ENCODE data around the gene DMBX1. TPM values are rescaled to one million over a fixed set of nuclear protein-coding genes. Genes with fewer than 3 reads are reported as not detected.
A peak's percentile ranks its signal among the peaks of the same experiment; 100 is the strongest.

The DMBX1 gene
- total and polyA plus RNA-seq, 9 of the 15 experiments (the other 6 are each of a cell fraction or from before 2014, with no cell fraction given) = 0.25 to 4.3 (median 1.0) TPM

DNA sequence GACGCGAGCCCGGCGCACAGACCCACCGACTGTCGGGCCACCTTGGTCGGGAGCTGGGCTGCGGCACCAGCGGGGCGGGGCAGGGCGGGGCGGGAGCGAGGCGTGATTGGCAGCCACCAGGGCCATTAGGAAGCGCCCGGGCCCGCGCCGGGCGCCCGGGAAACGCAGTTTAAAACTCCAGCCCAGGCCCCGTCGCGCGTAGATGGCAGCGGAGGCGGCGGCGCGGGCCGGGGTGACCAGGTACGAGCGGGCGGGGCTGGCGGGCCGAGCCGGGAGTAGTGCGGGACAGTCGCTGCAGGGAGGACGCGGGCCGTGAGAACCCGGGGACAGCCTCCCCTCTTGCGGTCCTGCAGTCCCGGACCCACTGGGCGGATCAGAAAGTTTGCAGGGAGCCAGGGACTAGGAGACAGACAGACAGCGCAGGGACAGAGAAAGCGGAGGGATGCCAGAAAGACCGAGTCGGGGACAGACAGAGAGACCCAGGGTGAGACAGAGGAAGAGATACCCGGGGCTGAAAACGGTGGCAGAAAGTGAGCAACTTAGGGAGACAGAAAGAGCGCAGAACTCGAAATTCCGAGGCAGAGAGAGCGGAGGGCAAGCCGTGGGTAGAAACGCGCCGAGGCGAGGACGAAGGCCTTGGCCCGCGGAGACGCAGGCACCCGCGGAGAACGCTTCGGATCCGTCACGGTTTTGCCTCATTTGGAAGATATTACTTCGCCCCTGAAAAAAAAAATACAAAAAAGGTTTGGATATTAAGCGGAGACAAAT, at the start of gene DMBX1 (continued):
- TF ChIP-seq, protein P1, sequence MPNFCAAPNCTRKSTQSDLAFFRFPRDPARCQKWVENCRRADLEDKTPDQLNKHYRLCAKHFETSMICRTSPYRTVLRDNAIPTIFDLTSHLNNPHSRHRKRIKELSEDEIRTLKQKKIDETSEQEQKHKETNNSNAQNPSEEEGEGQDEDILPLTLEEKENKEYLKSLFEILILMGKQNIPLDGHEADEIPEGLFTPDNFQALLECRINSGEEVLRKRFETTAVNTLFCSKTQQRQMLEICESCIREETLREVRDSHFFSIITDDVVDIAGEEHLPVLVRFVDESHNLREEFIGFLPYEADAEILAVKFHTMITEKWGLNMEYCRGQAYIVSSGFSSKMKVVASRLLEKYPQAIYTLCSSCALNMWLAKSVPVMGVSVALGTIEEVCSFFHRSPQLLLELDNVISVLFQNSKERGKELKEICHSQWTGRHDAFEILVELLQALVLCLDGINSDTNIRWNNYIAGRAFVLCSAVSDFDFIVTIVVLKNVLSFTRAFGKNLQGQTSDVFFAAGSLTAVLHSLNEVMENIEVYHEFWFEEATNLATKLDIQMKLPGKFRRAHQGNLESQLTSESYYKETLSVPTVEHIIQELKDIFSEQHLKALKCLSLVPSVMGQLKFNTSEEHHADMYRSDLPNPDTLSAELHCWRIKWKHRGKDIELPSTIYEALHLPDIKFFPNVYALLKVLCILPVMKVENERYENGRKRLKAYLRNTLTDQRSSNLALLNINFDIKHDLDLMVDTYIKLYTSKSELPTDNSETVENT (CRISPR knock-in tag; IDR thresholded peaks at IDR 0.05) = no peak
- TF ChIP-seq HOXB6 (CRISPR knock-in tag; IDR thresholded peaks at IDR 0.05; ENCODE audit: borderline replicate concordance) (no peak), HDAC1 (IDR thresholded peaks at IDR 0.05) (peak in 1 of 2 experiments; percentile 30; a peak in 1 of 4 replicates), ZNF347 (CRISPR knock-in tag; IDR thresholded peaks at IDR 0.05; ENCODE audit: low read depth) (no peak), ETV6 (IDR thresholded peaks at IDR 0.05; ENCODE audit: borderline replicate concordance in 1 of 2, low read depth in 2 of 2, low read length in 1 of 2) (no peak), ETV6 (CRISPR knock-in tag; IDR thresholded peaks at IDR 0.05; ENCODE audit: borderline replicate concordance) (no peak), POLR2G (IDR thresholded peaks at IDR 0.05; ENCODE audit: low read depth, low read length) (peak; percentile 82), IRF2 (CRISPR knock-in tag; IDR thresholded peaks at IDR 0.05) (no peak), ZNF764 (CRISPR knock-in tag; IDR thresholded peaks at IDR 0.05; ENCODE audit: low read depth) (no peak), TRIM24 (IDR thresholded peaks at IDR 0.05) (no peak), SMAD1 (IDR thresholded peaks at IDR 0.05; ENCODE audit: low read depth, low read length, partially characterized antibody) (no peak), MXI1 (IDR thresholded peaks at IDR 0.05; ENCODE audit: low read depth, low read length) (0 out of 2 replicates have a peak, but pooled peaks have one; percentile 6), TBP (optimal IDR thresholded peaks at IDR 0.05; ENCODE audit: low read depth, low read length) (peak; percentile 61), MCM7 (IDR thresholded peaks at IDR 0.05) (no peak), POLR2A (conservative IDR thresholded peaks at IDR 0.05) (peak; percentile 38; the same call in 1 of the 2 replicates), NCOA4 (IDR thresholded peaks at IDR 0.05; ENCODE audit: partially characterized antibody) (no peak)
- TF ChIP-seq, protein P2, sequence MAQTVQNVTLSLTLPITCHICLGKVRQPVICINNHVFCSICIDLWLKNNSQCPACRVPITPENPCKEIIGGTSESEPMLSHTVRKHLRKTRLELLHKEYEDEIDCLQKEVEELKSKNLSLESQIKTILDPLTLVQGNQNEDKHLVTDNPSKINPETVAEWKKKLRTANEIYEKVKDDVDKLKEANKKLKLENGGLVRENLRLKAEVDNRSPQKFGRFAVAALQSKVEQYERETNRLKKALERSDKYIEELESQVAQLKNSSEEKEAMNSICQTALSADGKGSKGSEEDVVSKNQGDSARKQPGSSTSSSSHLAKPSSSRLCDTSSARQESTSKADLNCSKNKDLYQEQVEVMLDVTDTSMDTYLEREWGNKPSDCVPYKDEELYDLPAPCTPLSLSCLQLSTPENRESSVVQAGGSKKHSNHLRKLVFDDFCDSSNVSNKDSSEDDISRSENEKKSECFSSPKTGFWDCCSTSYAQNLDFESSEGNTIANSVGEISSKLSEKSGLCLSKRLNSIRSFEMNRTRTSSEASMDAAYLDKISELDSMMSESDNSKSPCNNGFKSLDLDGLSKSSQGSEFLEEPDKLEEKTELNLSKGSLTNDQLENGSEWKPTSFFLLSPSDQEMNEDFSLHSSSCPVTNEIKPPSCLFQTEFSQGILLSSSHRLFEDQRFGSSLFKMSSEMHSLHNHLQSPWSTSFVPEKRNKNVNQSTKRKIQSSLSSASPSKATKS (CRISPR knock-in tag; IDR thresholded peaks at IDR 0.05) = no peak
- TF ChIP-seq, protein P3, sequence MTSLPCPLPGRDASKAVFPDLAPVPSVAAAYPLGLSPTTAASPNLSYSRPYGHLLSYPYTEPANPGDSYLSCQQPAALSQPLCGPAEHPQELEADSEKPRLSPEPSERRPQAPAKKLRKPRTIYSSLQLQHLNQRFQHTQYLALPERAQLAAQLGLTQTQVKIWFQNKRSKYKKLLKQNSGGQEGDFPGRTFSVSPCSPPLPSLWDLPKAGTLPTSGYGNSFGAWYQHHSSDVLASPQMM (CRISPR knock-in tag; IDR thresholded peaks at IDR 0.05) = no peak
- TF ChIP-seq, protein P4, sequence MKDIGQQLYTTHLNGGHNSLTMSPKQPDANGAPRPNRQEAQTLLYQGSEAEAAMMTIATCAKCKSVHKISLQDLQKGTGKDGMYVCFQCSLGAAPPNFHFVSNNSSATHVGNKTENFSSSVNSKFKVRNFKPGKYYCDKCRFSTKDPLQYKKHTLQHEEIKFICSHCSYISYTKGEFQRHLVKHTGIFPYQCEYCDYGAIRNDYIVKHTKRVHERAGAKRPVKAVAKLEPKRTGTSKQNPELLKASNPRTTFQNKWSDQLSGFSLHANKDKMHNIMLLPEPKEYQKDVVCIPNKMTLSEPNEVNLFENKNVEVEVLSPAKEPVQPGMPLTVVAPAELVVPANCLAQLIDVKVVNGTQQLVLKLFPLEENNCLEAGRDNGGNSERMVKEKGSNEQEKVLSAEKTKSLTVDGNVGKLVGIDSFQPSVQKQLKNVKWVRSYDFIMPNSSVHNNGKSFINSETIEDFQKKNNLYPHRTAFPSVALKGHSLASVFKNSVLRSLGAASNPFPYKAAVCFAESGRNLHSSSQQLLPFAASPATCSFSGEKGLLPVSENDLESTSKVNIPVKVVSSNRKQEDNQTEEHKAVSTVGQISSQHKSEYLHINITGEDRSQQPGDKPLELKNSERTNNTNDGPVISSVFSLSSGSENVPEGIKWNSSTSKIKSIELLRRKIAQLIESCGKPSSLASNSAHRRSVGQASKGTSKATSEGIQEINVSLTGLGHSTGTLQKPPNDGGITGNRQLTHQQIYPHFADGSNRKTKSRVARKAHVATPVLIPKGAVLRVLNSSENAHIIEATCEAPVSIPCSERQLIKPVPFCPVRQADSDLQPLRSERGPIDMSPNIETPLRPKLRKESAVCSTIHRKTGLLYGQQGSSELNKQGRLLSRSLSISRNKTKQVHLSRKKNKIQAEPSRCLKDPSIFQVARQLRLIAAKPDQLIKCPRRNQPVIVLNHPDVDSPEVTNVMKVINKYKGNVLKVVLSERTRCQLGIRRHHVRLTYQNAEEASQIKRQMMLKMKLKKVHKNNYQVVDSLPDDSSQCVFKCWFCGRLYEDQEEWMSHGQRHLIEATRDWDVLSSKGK (CRISPR knock-in tag; IDR thresholded peaks at IDR 0.05) = no peak
